WTC11 (cell line): ENCODE data around the gene TRIM66. TPM values are rescaled to one million over a fixed set of nuclear protein-coding genes. Genes with fewer than 3 reads are reported as not detected.

Experiments used
- ATAC-seq: fragments of 200-7000 bp; cut with Tn5 transposase; 2 replicates; pipeline ENCODE4 v1.10.0; 2021; ENCODE audit warnings: mild to moderate bottlenecking, moderate library complexity
- CTCF ChIA-PET: fragments of 300-600 bp; sonication (Branson Sonifier 250); formaldehyde crosslinking; loops from one replicate; lab custom pipeline; 2021; ENCODE audit warnings: antibody characterized with exemption; lab: Charles Lee
- POLR2A ChIA-PET: fragments of 350-600 bp; sonication (Branson Sonifier 250); formaldehyde crosslinking; loops from one replicate; lab custom pipeline; 2021; ENCODE audit warnings: antibody characterized with exemption; lab: Charles Lee
- DNase-seq: peaks from one replicate; pipeline ENCODE4 v3.0.0; 2021; ENCODE audit warnings: low spot score
- H3K27ac Mint-ChIP-seq: 2 replicates; pipeline ENCODE4 v1.8.0; 2021; ENCODE audit warnings: mixed read lengths
- H3K27me3 Mint-ChIP-seq: 2 replicates; pipeline ENCODE4 v1.8.0; 2021; ENCODE audit warnings: low read depth, mild to moderate bottlenecking, moderate library complexity, mixed read lengths
- H3K36me3 Mint-ChIP-seq: 2 replicates; pipeline ENCODE4 v1.8.0; 2021; ENCODE audit warnings: mixed read lengths
- H3K4me1 Mint-ChIP-seq: 2 replicates; pipeline ENCODE4 v1.8.0; 2022; ENCODE audit warnings: mixed read lengths
- H3K4me3 Mint-ChIP-seq: 2 replicates; pipeline ENCODE4 v1.8.0; 2021; ENCODE audit warnings: mild to moderate bottlenecking, moderate library complexity, mixed read lengths
- H3K9me3 Mint-ChIP-seq: 2 replicates; pipeline ENCODE4 v1.8.0; 2021; ENCODE audit warnings: mixed read lengths
- ATF2 ChIP-seq: sonication (generic); formaldehyde crosslinking; IDR thresholded peaks from 2 replicates; pipeline ENCODE4 v1.8.1; 2022; ENCODE audit warnings: low read depth, missing genetic modification reagents, borderline replicate concordance
- E2F1 ChIP-seq: sonication (generic); formaldehyde crosslinking; IDR thresholded peaks from 2 replicates; pipeline ENCODE4 v1.8.0; 2022; ENCODE audit warnings: mild to moderate bottlenecking, missing genetic modification reagents
- E2F4 ChIP-seq: sonication (generic); formaldehyde crosslinking; IDR thresholded peaks from 2 replicates; pipeline ENCODE4 v1.8.1; 2022; ENCODE audit warnings: low read depth, mild to moderate bottlenecking, moderate library complexity, missing genetic modification reagents, borderline replicate concordance
- ESRRA ChIP-seq: sonication (generic); formaldehyde crosslinking; IDR thresholded peaks from 2 replicates; pipeline ENCODE4 v1.8.1; 2022; ENCODE audit warnings: mild to moderate bottlenecking, missing genetic modification reagents, borderline replicate concordance
- FOXK1 ChIP-seq: sonication (generic); formaldehyde crosslinking; IDR thresholded peaks from 2 replicates; pipeline ENCODE4 v1.8.0; 2022; ENCODE audit warnings: mild to moderate bottlenecking, moderate library complexity, missing genetic modification reagents
- FOXP4 ChIP-seq: sonication (generic); formaldehyde crosslinking; IDR thresholded peaks from 2 replicates; pipeline ENCODE4 v1.8.0; 2022; ENCODE audit warnings: mild to moderate bottlenecking, missing genetic modification reagents
- IRF1 ChIP-seq: sonication (generic); formaldehyde crosslinking; IDR thresholded peaks from 2 replicates; pipeline ENCODE4 v1.8.0; 2023; ENCODE audit warnings: missing genetic modification reagents
- JAZF1 ChIP-seq: fragments of 250-450 bp; sonication (Bioruptor Pico); IDR thresholded peaks from 2 replicates; pipeline ENCODE4 v1.9.0; 2021; ENCODE audit warnings: moderate library complexity, mild to moderate bottlenecking, inconsistent platforms
- NFATC4 ChIP-seq: fragments of 250-450 bp; sonication (Bioruptor Pico); IDR thresholded peaks from 2 replicates; pipeline ENCODE4 v1.9.0; 2021; ENCODE audit warnings: mild to moderate bottlenecking
- NR1H2 ChIP-seq: sonication (generic); formaldehyde crosslinking; IDR thresholded peaks from 2 replicates; pipeline ENCODE4 v1.9.0; 2021; ENCODE audit warnings: mild to moderate bottlenecking, moderate library complexity, missing genetic modification reagents
- NR2C2 ChIP-seq: sonication (generic); formaldehyde crosslinking; IDR thresholded peaks from 2 replicates; pipeline ENCODE4 v1.8.0; 2022; ENCODE audit warnings: mild to moderate bottlenecking, missing genetic modification reagents
- SMAD4 ChIP-seq: sonication (generic); formaldehyde crosslinking; IDR thresholded peaks from 2 replicates; pipeline ENCODE4 v1.8.0; 2022; ENCODE audit warnings: mild to moderate bottlenecking, missing genetic modification reagents
- TEAD4 ChIP-seq: sonication (generic); formaldehyde crosslinking; IDR thresholded peaks from 2 replicates; pipeline ENCODE4 v1.8.0; 2022; ENCODE audit warnings: mild to moderate bottlenecking, missing genetic modification reagents
- USF1 ChIP-seq: sonication (generic); formaldehyde crosslinking; IDR thresholded peaks from 2 replicates; pipeline ENCODE4 v1.8.0; 2022; ENCODE audit warnings: mild to moderate bottlenecking, missing genetic modification reagents
- ZBTB21 ChIP-seq: sonication (generic); formaldehyde crosslinking; IDR thresholded peaks from 2 replicates; pipeline ENCODE4 v1.8.1; 2023; ENCODE audit warnings: mild to moderate bottlenecking, missing genetic modification reagents, borderline replicate concordance
- ZNF423 ChIP-seq: fragments of 250-450 bp; sonication (Bioruptor Pico); IDR thresholded peaks from 2 replicates; pipeline ENCODE4 v2.1.2; 2022; ENCODE audit warnings: mild to moderate bottlenecking, moderate library complexity
- total RNA-seq: library from RNA; stranded (reverse); gene quantifications from 3 replicates; pipeline ENCODE4 v1.2.3, GENCODE V29; 2021
- TF ChIP-seq, protein P1 (sequence below): sonication (generic); formaldehyde crosslinking; IDR thresholded peaks from 2 replicates; pipeline ENCODE4 v1.8.1; 2023; ENCODE audit warnings: mild to moderate bottlenecking, missing genetic modification reagents, borderline replicate concordance
- TF ChIP-seq, protein P2 (sequence below): fragments of 250-450 bp; sonication (Bioruptor Pico); IDR thresholded peaks from 2 replicates; pipeline ENCODE4 v1.9.0; 2021; ENCODE audit warnings: mild to moderate bottlenecking, borderline replicate concordance
- TF ChIP-seq, protein P3 (sequence below): sonication (generic); formaldehyde crosslinking; IDR thresholded peaks from 2 replicates; pipeline ENCODE4 v1.8.1; 2023; ENCODE audit warnings: mild to moderate bottlenecking, moderate library complexity, missing genetic modification reagents

Gene TRIM66
- total RNA-seq, 1 experiment from 2014 or later = 5.6 TPM

DNA sequence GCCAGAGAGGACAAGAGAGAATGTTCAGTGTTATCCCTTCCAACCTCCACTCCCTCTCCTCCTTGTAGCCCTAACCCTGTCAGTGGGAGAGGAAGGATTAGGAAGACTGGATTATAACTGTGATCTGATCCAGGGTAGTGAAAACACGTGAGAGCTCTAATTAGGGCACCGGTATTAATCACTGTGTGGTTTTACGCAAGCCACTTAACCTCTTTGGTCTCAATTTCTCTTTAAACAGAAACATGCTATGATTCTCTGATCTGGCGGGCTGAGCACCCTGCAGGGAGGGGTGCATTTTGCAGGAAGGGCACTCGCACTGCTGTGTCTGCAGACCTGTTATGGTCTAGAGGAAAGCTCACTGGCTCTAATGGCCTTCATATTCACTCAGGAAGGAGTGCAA is 11.7 kb upstream of the TRIM66 start:
- Mint-ChIP-seq H3K9me3 (peaks cover 8% of the 10 kb centered on the region; the same call in 1 of the 2 replicates), H3K4me3 (no peak overlapping the region), H3K36me3 (peaks cover 59% of the 10 kb centered on the region), H3K27ac (peak overlapping the region; percentile 46; the same call in 1 of the 2 replicates), H3K4me1 (peaks cover 46% of the 10 kb centered on the region), H3K27me3 (no peaks in the 10 kb centered on the region)
- no peak for DNase-seq
- POLR2A ChIA-PET = interaction anchor here (1.0 kb wide), 1 partner anchor 138 kb away, joined by 4 read pairs; no protein-coding TSS in a partner anchor
- CTCF ChIA-PET = interaction anchor here (0.5 kb wide), 1 partner anchor 221 kb away, joined by 3 read pairs; no protein-coding TSS in a partner anchor
- no peak for ATAC-seq
- TF ChIP-seq, protein P1, sequence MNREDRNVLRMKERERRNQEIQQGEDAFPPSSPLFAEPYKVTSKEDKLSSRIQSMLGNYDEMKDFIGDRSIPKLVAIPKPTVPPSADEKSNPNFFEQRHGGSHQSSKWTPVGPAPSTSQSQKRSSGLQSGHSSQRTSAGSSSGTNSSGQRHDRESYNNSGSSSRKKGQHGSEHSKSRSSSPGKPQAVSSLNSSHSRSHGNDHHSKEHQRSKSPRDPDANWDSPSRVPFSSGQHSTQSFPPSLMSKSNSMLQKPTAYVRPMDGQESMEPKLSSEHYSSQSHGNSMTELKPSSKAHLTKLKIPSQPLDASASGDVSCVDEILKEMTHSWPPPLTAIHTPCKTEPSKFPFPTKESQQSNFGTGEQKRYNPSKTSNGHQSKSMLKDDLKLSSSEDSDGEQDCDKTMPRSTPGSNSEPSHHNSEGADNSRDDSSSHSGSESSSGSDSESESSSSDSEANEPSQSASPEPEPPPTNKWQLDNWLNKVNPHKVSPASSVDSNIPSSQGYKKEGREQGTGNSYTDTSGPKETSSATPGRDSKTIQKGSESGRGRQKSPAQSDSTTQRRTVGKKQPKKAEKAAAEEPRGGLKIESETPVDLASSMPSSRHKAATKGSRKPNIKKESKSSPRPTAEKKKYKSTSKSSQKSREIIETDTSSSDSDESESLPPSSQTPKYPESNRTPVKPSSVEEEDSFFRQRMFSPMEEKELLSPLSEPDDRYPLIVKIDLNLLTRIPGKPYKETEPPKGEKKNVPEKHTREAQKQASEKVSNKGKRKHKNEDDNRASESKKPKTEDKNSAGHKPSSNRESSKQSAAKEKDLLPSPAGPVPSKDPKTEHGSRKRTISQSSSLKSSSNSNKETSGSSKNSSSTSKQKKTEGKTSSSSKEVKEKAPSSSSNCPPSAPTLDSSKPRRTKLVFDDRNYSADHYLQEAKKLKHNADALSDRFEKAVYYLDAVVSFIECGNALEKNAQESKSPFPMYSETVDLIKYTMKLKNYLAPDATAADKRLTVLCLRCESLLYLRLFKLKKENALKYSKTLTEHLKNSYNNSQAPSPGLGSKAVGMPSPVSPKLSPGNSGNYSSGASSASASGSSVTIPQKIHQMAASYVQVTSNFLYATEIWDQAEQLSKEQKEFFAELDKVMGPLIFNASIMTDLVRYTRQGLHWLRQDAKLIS (CRISPR knock-in tag) = no peak
- no peak for TF ChIP-seq JAZF1
- no peak for TF ChIP-seq FOXP4
- no peak for TF ChIP-seq FOXK1 (CRISPR knock-in tag)
- TF ChIP-seq SMAD4 = no peak
- TF ChIP-seq NR2C2 (CRISPR knock-in tag) = no peak
- TF ChIP-seq E2F1 (CRISPR knock-in tag) = no peak
- no peak for TF ChIP-seq ZBTB21 (CRISPR knock-in tag)
- no peak for TF ChIP-seq NR1H2 (CRISPR knock-in tag)
- TF ChIP-seq, protein P2, sequence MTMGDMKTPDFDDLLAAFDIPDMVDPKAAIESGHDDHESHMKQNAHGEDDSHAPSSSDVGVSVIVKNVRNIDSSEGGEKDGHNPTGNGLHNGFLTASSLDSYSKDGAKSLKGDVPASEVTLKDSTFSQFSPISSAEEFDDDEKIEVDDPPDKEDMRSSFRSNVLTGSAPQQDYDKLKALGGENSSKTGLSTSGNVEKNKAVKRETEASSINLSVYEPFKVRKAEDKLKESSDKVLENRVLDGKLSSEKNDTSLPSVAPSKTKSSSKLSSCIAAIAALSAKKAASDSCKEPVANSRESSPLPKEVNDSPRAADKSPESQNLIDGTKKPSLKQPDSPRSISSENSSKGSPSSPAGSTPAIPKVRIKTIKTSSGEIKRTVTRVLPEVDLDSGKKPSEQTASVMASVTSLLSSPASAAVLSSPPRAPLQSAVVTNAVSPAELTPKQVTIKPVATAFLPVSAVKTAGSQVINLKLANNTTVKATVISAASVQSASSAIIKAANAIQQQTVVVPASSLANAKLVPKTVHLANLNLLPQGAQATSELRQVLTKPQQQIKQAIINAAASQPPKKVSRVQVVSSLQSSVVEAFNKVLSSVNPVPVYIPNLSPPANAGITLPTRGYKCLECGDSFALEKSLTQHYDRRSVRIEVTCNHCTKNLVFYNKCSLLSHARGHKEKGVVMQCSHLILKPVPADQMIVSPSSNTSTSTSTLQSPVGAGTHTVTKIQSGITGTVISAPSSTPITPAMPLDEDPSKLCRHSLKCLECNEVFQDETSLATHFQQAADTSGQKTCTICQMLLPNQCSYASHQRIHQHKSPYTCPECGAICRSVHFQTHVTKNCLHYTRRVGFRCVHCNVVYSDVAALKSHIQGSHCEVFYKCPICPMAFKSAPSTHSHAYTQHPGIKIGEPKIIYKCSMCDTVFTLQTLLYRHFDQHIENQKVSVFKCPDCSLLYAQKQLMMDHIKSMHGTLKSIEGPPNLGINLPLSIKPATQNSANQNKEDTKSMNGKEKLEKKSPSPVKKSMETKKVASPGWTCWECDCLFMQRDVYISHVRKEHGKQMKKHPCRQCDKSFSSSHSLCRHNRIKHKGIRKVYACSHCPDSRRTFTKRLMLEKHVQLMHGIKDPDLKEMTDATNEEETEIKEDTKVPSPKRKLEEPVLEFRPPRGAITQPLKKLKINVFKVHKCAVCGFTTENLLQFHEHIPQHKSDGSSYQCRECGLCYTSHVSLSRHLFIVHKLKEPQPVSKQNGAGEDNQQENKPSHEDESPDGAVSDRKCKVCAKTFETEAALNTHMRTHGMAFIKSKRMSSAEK = no peak
- no peak for TF ChIP-seq ESRRA (CRISPR knock-in tag)
- TF ChIP-seq, protein P3, sequence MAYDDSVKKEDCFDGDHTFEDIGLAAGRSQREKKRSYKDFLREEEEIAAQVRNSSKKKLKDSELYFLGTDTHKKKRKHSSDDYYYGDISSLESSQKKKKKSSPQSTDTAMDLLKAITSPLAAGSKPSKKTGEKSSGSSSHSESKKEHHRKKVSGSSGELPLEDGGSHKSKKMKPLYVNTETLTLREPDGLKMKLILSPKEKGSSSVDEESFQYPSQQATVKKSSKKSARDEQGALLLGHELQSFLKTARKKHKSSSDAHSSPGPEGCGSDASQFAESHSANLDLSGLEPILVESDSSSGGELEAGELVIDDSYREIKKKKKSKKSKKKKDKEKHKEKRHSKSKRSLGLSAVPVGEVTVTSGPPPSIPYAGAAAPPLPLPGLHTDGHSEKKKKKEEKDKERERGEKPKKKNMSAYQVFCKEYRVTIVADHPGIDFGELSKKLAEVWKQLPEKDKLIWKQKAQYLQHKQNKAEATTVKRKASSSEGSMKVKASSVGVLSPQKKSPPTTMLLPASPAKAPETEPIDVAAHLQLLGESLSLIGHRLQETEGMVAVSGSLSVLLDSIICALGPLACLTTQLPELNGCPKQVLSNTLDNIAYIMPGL (CRISPR knock-in tag) = no peak
- no peak for TF ChIP-seq E2F4 (CRISPR knock-in tag)
- no peak for TF ChIP-seq NFATC4 (CRISPR knock-in tag)
- no peak for TF ChIP-seq TEAD4 (CRISPR knock-in tag)
- TF ChIP-seq IRF1 (CRISPR knock-in tag) = no peak
- no peak for TF ChIP-seq ZNF423 (CRISPR knock-in tag)
- no peak for TF ChIP-seq ATF2
- no peak for TF ChIP-seq USF1
